Right lobe of liver (tissue), 6 donors: ENCODE data around the gene ANKS4B. TPM values are rescaled to one million over a fixed set of nuclear protein-coding genes. Genes with fewer than 3 reads are reported as not detected.

Experiments
- ATAC-seq, 4 donors: fragments of 200-7000 bp; cut with Tn5 transposase; one replicate each; pipeline ENCODE4 v1.9.1; 2020; ENCODE audit warnings: mild to moderate bottlenecking in 4 of 4, moderate library complexity in 4 of 4
- DNase-seq, 3 donors: peaks; one replicate each; pipeline ENCODE4 v3.0.0-alpha.2; 2020
- H3K27ac ChIP-seq, 3 donors: fragments of 200-600 bp; one replicate each; pipeline ENCODE4 v1.8.0; 2022
- H3K27me3 ChIP-seq, 2 donors: fragments of 200-600 bp; one replicate each; pipeline ENCODE4 v1.8.0; 2022
- H3K36me3 ChIP-seq, 4 donors: fragments of 200-600 bp; sonication (generic) in 1 of 4; one replicate each; pipeline versions ENCODE4 v1.5.1 to v1.8.0; 2017 to 2022; ENCODE audit warnings: control low read depth in 1 of 4
- H3K4me1 ChIP-seq, 4 donors: fragments of 200-600 bp; sonication (generic) in 1 of 4; one replicate each; pipeline versions ENCODE4 v1.5.1 to v1.8.0; 2017 to 2022; ENCODE audit warnings: control low read depth in 1 of 4
- H3K4me3 ChIP-seq, 3 donors: fragments of 200-600 bp; one replicate each; pipeline ENCODE4 v1.8.0; 2022
- H3K9me3 ChIP-seq, 4 donors: fragments of 200-600 bp; sonication (generic) in 1 of 4; one replicate each; pipeline versions ENCODE4 v1.5.1 to v1.8.0; 2017 to 2022; ENCODE audit warnings: control low read depth in 1 of 4
- POLR2A ChIP-seq: fragments of 450-650 bp; IDR thresholded peaks from one replicate; pipeline ENCODE4 v1.6.1; 2017; ENCODE audit warnings: antibody characterized with exemption, mild to moderate bottlenecking
- WGBS: methylation state at CpG from one replicate; pipeline ENCODE4 v1.1.6; 2018; ENCODE audit warnings: low coverage, low lambda C conversion rate; ENCODE audit not compliant: insufficient coverage; ENCODE audit errors: missing lambda C conversion rate; 5-methylcytosine and 5-hydroxymethylcytosine counted together
- intact Hi-C, 2 donors: fragments of 100-400 bp; cut with DNase I; formaldehyde crosslinking; loops; one replicate each; pipeline versions ENCODE4 v1.11.2 to v1.14.1; 2022
- total RNA-seq, 6 experiments: library from RNA; depleted of rRNA in 2 of 6; stranded (reverse); fragments of >200 nt in 2 of 6; fragmentation: NEBNext Ultra II Directional in 3 of 6; extraction: Animal tissue kit (Norgen Biotek cat#: 25700) in 3 of 6; gene quantifications; one replicate each; pipeline versions ENCODE4 v1.1.0 to v1.2.4, GENCODE V29; 2016 to 2023
- TF ChIP-seq, protein P1 (sequence below), 4 donors: fragments of 200-600 bp in 3 of 4; fragments of 450-650 bp in 1 of 4; IDR thresholded peaks; one replicate each; pipeline versions ENCODE4 v1.5.1 to v1.8.0; 2016 to 2022; ENCODE audit warnings: antibody characterized with exemption in 4 of 4, mild to moderate bottlenecking in 2 of 4
- donor health status: DM: no; HTN: yes; CAD: no.
- donor health status: DM: no; HTN: no; CAD: no.
- donor health status: DM: no; HTN: no; CAD: no.
- donor health status: DM: no; HTN: yes; CAD: no.
- donor health status: DM: no; HTN: yes; CAD: no.

Gene ANKS4B
- total RNA-seq, 6 experiments from 2014 or later: 10.0 to 16.3 (median 11.4) TPM

DNA sequence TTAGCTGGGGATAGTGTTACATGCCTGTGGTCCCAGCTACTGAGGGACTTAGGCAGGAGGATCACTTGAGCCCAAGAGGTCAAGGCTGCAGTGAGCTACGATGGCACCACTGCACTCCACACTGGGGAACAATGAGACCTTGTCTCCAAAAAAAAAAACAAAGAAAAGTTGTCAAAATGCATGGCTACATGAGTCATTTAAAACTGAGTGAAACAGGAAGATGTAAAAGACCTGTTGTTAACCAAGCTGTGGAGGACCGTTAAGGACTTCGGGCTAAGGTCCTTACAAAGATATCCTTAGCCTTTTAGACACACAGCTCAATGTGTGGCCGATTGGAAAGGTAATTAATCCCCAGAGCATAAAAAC lies 47.2 kb upstream of the ANKS4B start:
- no peak for DNase-seq
- intact Hi-C loops: loop anchor here in 1 of 2 donors (5.0 kb wide), 1 partner anchor 91 kb away; the partner anchor contains the start of gene CRYM
- TF ChIP-seq POLR2A: no peak
- TF ChIP-seq, protein P1, sequence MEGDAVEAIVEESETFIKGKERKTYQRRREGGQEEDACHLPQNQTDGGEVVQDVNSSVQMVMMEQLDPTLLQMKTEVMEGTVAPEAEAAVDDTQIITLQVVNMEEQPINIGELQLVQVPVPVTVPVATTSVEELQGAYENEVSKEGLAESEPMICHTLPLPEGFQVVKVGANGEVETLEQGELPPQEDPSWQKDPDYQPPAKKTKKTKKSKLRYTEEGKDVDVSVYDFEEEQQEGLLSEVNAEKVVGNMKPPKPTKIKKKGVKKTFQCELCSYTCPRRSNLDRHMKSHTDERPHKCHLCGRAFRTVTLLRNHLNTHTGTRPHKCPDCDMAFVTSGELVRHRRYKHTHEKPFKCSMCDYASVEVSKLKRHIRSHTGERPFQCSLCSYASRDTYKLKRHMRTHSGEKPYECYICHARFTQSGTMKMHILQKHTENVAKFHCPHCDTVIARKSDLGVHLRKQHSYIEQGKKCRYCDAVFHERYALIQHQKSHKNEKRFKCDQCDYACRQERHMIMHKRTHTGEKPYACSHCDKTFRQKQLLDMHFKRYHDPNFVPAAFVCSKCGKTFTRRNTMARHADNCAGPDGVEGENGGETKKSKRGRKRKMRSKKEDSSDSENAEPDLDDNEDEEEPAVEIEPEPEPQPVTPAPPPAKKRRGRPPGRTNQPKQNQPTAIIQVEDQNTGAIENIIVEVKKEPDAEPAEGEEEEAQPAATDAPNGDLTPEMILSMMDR (IDR thresholded peaks at IDR 0.05): no peak
- Histone ChIP-seq H3K27me3 (no peaks in the 10 kb centered on the region), H3K4me1 (no peaks in the 10 kb centered on the region), H3K9me3 (no peaks in the 10 kb centered on the region), H3K27ac (no peak overlapping the region), H3K36me3 (no peaks in the 10 kb centered on the region), H3K4me3 (no peak overlapping the region)
- whole genome bisulfite sequencing: 41% methylated on average over 3 of the region's 4 CpGs
- ATAC-seq: no peak

DNA sequence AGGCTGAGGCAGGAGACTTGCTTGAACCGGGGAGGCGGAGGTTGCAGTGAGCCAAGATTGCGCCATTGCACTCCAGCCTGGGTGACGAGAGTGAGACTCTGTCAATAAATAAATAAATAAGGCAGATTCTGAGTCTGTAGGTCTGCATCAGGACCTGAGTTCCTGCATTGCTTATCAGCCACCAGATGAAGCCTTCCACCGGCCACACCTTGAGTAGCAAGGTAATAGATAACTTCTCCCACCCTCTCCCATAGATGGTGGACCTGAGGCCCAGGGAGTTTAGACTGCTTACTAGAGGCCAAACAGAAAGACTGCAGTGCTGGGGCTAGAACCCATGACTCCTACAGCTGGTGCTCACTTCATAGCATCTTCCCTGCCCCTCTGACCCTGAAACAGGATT lies 44.2 kb upstream of the ANKS4B start:
- Histone ChIP-seq H3K9me3 (no peaks in the 10 kb centered on the region), H3K4me3 (no peak overlapping the region), H3K4me1 (no peaks in the 10 kb centered on the region), H3K36me3 (no peaks in the 10 kb centered on the region), H3K27ac (no peak overlapping the region), H3K27me3 (no peaks in the 10 kb centered on the region)
- ATAC-seq: no peak
- DNase-seq: no peak
- WGBS: 28% methylated on average over 3 of the region's 5 CpGs
- intact Hi-C loops: loop anchor here in 1 of 2 donors (5.0 kb wide), 1 partner anchor 88 kb away; the partner anchor contains the start of gene CRYM
- TF ChIP-seq POLR2A: no peak
- TF ChIP-seq, protein P1 (IDR thresholded peaks at IDR 0.05): no peak

DNA sequence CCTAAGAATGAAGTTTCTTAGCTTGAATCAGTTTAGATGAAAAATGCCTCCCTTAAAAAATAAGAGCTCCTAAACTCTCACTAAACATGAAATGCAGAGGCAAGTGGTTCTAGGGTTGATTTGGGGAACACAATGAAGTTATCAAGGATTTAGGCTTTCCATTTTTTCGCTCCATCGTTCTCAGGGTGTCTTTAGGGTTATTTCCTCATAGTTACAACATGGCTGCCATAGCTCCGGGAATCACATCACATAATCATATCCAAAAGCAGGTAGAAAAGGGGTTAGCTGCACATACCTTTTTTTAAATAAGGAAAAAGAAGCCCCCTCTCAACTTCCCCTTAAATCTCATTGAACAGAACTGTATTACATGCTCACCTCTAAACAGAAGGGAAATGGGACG lies 43.5 kb upstream of the ANKS4B start:
- Histone ChIP-seq H3K36me3 (no peaks in the 10 kb centered on the region), H3K27ac (no peak overlapping the region), H3K4me1 (no peaks in the 10 kb centered on the region), H3K9me3 (no peaks in the 10 kb centered on the region), H3K4me3 (no peak overlapping the region), H3K27me3 (no peaks in the 10 kb centered on the region)
- intact Hi-C loops: no loop called here
- ATAC-seq (no peak), DNase-seq (no peak)
- WGBS: 89% methylated on average over 4 of the region's 4 CpGs
- TF ChIP-seq, protein P1 (IDR thresholded peaks at IDR 0.05): no peak
- no peak for TF ChIP-seq POLR2A

DNA sequence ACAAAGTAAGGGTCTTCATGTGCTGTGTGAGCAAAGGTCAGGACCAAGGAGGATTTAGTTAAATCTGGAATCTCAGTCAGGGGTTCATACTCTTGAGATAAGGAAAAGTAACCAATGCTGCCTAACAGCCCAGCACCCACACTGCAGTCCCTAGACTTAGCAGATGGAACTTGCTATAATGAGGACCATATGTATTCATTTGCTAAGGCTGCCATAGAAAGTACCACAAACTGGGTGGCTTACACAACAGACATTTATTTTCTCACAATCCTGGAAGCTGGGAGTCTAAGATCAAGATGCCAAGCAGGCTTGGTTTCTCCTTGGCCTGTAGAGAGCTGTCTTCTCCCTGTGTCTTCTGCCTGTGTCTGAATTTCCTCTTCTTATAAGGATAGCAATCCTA lies 42.9 kb upstream of the ANKS4B start:
- Histone ChIP-seq H3K4me1 (no peaks in the 10 kb centered on the region), H3K4me3 (no peak overlapping the region), H3K9me3 (no peaks in the 10 kb centered on the region), H3K36me3 (no peaks in the 10 kb centered on the region), H3K27me3 (no peaks in the 10 kb centered on the region), H3K27ac (no peak overlapping the region)
- TF ChIP-seq, protein P1 (IDR thresholded peaks at IDR 0.05): no peak
- TF ChIP-seq POLR2A: no peak
- DNase-seq (no peak), ATAC-seq (no peak)
- intact Hi-C loops: no loop called here

DNA sequence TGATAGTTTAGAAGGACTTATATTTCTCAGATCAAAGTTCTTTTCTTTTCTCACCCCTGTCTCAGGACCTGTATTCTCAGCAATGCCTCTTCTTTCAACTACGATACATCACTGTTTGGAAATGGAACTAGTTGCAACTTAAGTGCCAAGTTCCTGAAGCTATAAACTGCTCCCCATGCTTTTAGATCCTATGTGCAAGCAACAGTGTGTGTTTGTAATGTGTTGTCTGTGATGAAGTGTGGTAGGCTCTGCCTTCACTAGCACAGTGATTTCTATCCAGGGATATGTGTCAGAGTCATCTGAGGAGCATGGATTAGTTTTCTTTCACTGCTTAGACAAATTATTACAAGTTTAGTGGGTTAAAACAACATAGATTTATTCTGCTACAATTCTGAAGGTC lies 40.5 kb upstream of the ANKS4B start:
- intact Hi-C loops: no loop called here
- TF ChIP-seq, protein P1 (IDR thresholded peaks at IDR 0.05): no peak
- no peak for TF ChIP-seq POLR2A
- ATAC-seq: no peak
- Histone ChIP-seq H3K27me3 (no peaks in the 10 kb centered on the region), H3K27ac (no peak overlapping the region), H3K4me3 (no peak overlapping the region), H3K9me3 (no peaks in the 10 kb centered on the region), H3K36me3 (no peaks in the 10 kb centered on the region), H3K4me1 (no peaks in the 10 kb centered on the region)
- no peak for DNase-seq
- WGBS: 80% methylated on average over 1 of the region's 1 CpG
